Measurements from ENCODE around the gene LTBP1. TPM values are rescaled to one million over a fixed set of nuclear protein-coding genes. Genes with fewer than 3 reads are reported as not detected.

LTBP1 gene
- total RNA-seq, 4 donors from 2014 or later: 15.8 to 56.7 (median 28.3) TPM

GRCh38 chr2:33287507-33288005 is 340.8 kb downstream of the LTBP1 start:
- Histone ChIP-seq H3K27me3 (no peaks in the 10 kb centered on the region), H3K9me3 (no peaks in the 10 kb centered on the region), H3K27ac (no peak overlapping the region), H3K36me3 (no peaks in the 10 kb centered on the region), H3K4me3 (no peak overlapping the region), H3K4me1 (peaks cover 4 to 23% (median 10%) of the 10 kb centered on the region in 4 donors)
- WGBS, 2 donors (ENCODE audit: low coverage in 1 of 2): 74 to 78% methylated on average over 2 of the region's 2 CpGs
- in situ Hi-C loops (cut with MboI; ENCODE audit: low pct_ligation_motif_present in 1 of 4, low pct_unique_long_range_greater_than_20kb in 1 of 4, low sequenced_read_pairs in 3 of 4) (no loop called here), intact Hi-C loops (cut with DNase I; ENCODE audit: low total_unique reads) (no loop called here)
- TF ChIP-seq POLR2AphosphoS5 (IDR thresholded peaks at IDR 0.05) (no peak), CTCF (IDR thresholded peaks at IDR 0.05) (no peak), EP300 (IDR thresholded peaks at IDR 0.05; ENCODE audit: low read depth) (no peak), POLR2A (IDR thresholded peaks at IDR 0.05) (no peak)
- no peak for DNase-seq

GRCh38 chr2:33288011-33288410 is 341.3 kb downstream of the LTBP1 start:
- intact Hi-C loops (cut with DNase I; ENCODE audit: low total_unique reads) (no loop called here), in situ Hi-C loops (cut with MboI; ENCODE audit: low pct_ligation_motif_present in 1 of 4, low pct_unique_long_range_greater_than_20kb in 1 of 4, low sequenced_read_pairs in 3 of 4) (no loop called here)
- H3K36me3 ChIP-seq: no peaks in the 10 kb centered on the region
- H3K27me3 ChIP-seq: no peaks in the 10 kb centered on the region
- no peaks in the 10 kb centered on the region for H3K9me3 ChIP-seq
- 57% methylated on average over 1 of the region's 1 CpG; no CpG with 5 or more reads in 1 of the 2 donors for WGBS, 2 donors (ENCODE audit: low coverage in 1 of 2)
- no peak overlapping the region for H3K4me3 ChIP-seq
- peaks cover 4 to 27% (median 10%) of the 10 kb centered on the region in 4 donors for H3K4me1 ChIP-seq
- TF ChIP-seq POLR2AphosphoS5 (IDR thresholded peaks at IDR 0.05) (no peak), POLR2A (IDR thresholded peaks at IDR 0.05) (no peak), EP300 (IDR thresholded peaks at IDR 0.05; ENCODE audit: low read depth) (no peak), CTCF (IDR thresholded peaks at IDR 0.05) (no peak)
- no peak for DNase-seq
- no peak overlapping the region for H3K27ac ChIP-seq

GRCh38 chr2:33289961-33290360 is 343.2 kb downstream of the LTBP1 start:
- H3K4me1 ChIP-seq: peaks cover 4 to 29% (median 10%) of the 10 kb centered on the region in 4 donors
- no peaks in the 10 kb centered on the region for H3K36me3 ChIP-seq
- intact Hi-C loops (cut with DNase I; ENCODE audit: low total_unique reads) (no loop called here), in situ Hi-C loops (cut with MboI; ENCODE audit: low pct_ligation_motif_present in 1 of 4, low pct_unique_long_range_greater_than_20kb in 1 of 4, low sequenced_read_pairs in 3 of 4) (no loop called here)
- TF ChIP-seq EP300 (IDR thresholded peaks at IDR 0.05; ENCODE audit: low read depth) (no peak), POLR2A (IDR thresholded peaks at IDR 0.05) (no peak), CTCF (IDR thresholded peaks at IDR 0.05) (no peak), POLR2AphosphoS5 (IDR thresholded peaks at IDR 0.05) (no peak)
- DNase-seq: no peak
- H3K27me3 ChIP-seq: no peaks in the 10 kb centered on the region
- WGBS, 2 donors (ENCODE audit: low coverage in 1 of 2): 80 to 86% methylated on average over 4 of the region's 4 CpGs
- peak overlapping the region in 3 of 4 donors; percentile 70 to 72 (median 72) for H3K27ac ChIP-seq
- no peak overlapping the region for H3K4me3 ChIP-seq
- H3K9me3 ChIP-seq: no peaks in the 10 kb centered on the region

- TF ChIP-seq POLR2AphosphoS5 (IDR thresholded peaks at IDR 0.05) (peak; percentile 65 to 71 (median 68)), POLR2A (IDR thresholded peaks at IDR 0.05) (no peak), CTCF (IDR thresholded peaks at IDR 0.05) (no peak), EP300 (IDR thresholded peaks at IDR 0.05; ENCODE audit: low read depth) (no peak)
- no peaks in the 10 kb centered on the region for H3K9me3 ChIP-seq
- no peaks in the 10 kb centered on the region for H3K27me3 ChIP-seq
- no peaks in the 10 kb centered on the region for H3K36me3 ChIP-seq
- peak overlapping the region in 2 of 4 donors; percentile 14 to 15 for H3K4me3 ChIP-seq
- DNase-seq: no peak
- in situ Hi-C loops (cut with MboI; ENCODE audit: low pct_ligation_motif_present in 1 of 4, low pct_unique_long_range_greater_than_20kb in 1 of 4, low sequenced_read_pairs in 3 of 4): no loop called here
- intact Hi-C loops (cut with DNase I; ENCODE audit: low total_unique reads): no loop called here
- H3K27ac ChIP-seq: peak overlapping the region; percentile 24 to 72 (median 71)
- peaks cover 4 to 29% (median 10%) of the 10 kb centered on the region in 4 donors for H3K4me1 ChIP-seq
- 20% methylated on average over 2 to 7 of the region's 7 CpGs for WGBS, 2 donors (ENCODE audit: low coverage in 1 of 2)
Measured at GRCh38 chr2:33291278-33292013, 344.7 kb downstream of the LTBP1 start.

Measured in transverse colon (tissue), 4 donors.